Pericardium fibroblast (primary cell): ENCODE data around the gene FPR2. TPM values are rescaled to one million over a fixed set of nuclear protein-coding genes. Genes with fewer than 3 reads are reported as not detected.

Experiments
- total RNA-seq: library from RNA; depleted of rRNA; stranded (reverse); fragments of >200 nt; gene quantifications from 2 replicates; pipeline ENCODE4 v1.2.3, GENCODE V29; 2015

The FPR2 gene
- total RNA-seq, result 0.09 TPM in 1 of 2 replicates, not detected in the other

GRCh38 chr19:51760697-51761356 is at the start of gene FPR2:
TSS of gene FPR2 (plus strand) at chr19:51761180. CDS start at chr19:51768659, 7,479 bp downstream.

GRCh38 chr19:51751655-51752054 is 9.3 kb upstream of the FPR2 start, which contains the start of gene FPR1:
TSS of gene FPR1 (minus strand) at chr19:51751878. CDS start at chr19:51746994, 4,884 bp downstream.

GRCh38 chr19:51794885-51795490 is 34.0 kb downstream of the FPR2 start, which contains the start of gene FPR3:
TSS of gene FPR3 (plus strand) at chr19:51795157. CDS start at chr19:51823749, 28,592 bp downstream.

Other genes with a start within 250 kb of the FPR2 start
- not detected in 2 replicates for gene SIGLEC6, start 229.5 kb upstream of the FPR2 start, total RNA-seq
- 2.6 and 3.3 TPM in 2 replicates for gene ZNF175, start 189.9 kb upstream of the FPR2 start, total RNA-seq
- not detected in 2 replicates for gene SIGLEC5, start 130.8 kb upstream of the FPR2 start, total RNA-seq
- not detected in 2 replicates for gene SIGLEC14, start 114.4 kb upstream of the FPR2 start, total RNA-seq
- 7.9 and 12.3 TPM in 2 replicates for gene SPACA6, start 67.8 kb upstream of the FPR2 start, total RNA-seq
- 0.70 and 1.6 TPM in 2 replicates for gene HAS1, start 37.2 kb upstream of the FPR2 start, total RNA-seq
- 0.23 and 0.68 TPM in 2 replicates for gene FPR1, start 9.3 kb upstream of the FPR2 start, total RNA-seq
- 0.23 TPM in 1 of 2 replicates, not detected in the other for gene FPR3, start 34.0 kb downstream of the FPR2 start, total RNA-seq
- 5.8 and 13.0 TPM in 2 replicates for gene ZNF577, start 126.8 kb downstream of the FPR2 start, total RNA-seq
- gene ZNF649, start 143.8 kb downstream of the FPR2 start, total RNA-seq, result 5.3 and 8.1 TPM in 2 replicates
- gene ZNF613, start 166.3 kb downstream of the FPR2 start, total RNA-seq, result 2.4 and 2.8 TPM in 2 replicates
- 3.0 and 4.0 TPM in 2 replicates for gene ZNF350, start 225.7 kb downstream of the FPR2 start, total RNA-seq
- gene ZNF615, start 247.0 kb downstream of the FPR2 start, total RNA-seq, result 7.8 and 21.4 TPM in 2 replicates